WTC11 (cell line): ENCODE results near the gene DNAAF1.

Experiments used
- CTCF ChIP-seq: fragments of 200-600 bp; IDR thresholded peaks from 2 replicates; pipeline ENCODE4 v1.8.0; 2022; ENCODE audit warnings: antibody characterized with exemption
- ETV6 ChIP-seq: sonication (generic); formaldehyde crosslinking; IDR thresholded peaks from 2 replicates; pipeline ENCODE4 v1.8.1; 2022; ENCODE audit warnings: mild to moderate bottlenecking, missing genetic modification reagents
- JUN ChIP-seq: sonication (generic); formaldehyde crosslinking; IDR thresholded peaks from 2 replicates; pipeline ENCODE4 v1.8.0; 2023; ENCODE audit warnings: mild to moderate bottlenecking, missing genetic modification reagents
- NR1H2 ChIP-seq: sonication (generic); formaldehyde crosslinking; IDR thresholded peaks from 2 replicates; pipeline ENCODE4 v1.9.0; 2021; ENCODE audit warnings: mild to moderate bottlenecking, moderate library complexity, missing genetic modification reagents
- RELA ChIP-seq: sonication (generic); formaldehyde crosslinking; IDR thresholded peaks from 2 replicates; pipeline ENCODE4 v1.8.1; 2022; ENCODE audit warnings: missing genetic modification reagents, mild to moderate bottlenecking, borderline replicate concordance
- SMAD3 ChIP-seq: sonication (generic); formaldehyde crosslinking; IDR thresholded peaks from 2 replicates; pipeline ENCODE4 v1.8.0; 2022; ENCODE audit warnings: missing genetic modification reagents, mild to moderate bottlenecking, borderline replicate concordance
- TEAD1 ChIP-seq: sonication (generic); formaldehyde crosslinking; IDR thresholded peaks from 2 replicates; pipeline ENCODE4 v1.8.0; 2022; ENCODE audit warnings: mild to moderate bottlenecking, missing genetic modification reagents
- ZBTB21 ChIP-seq: sonication (generic); formaldehyde crosslinking; IDR thresholded peaks from 2 replicates; pipeline ENCODE4 v1.8.1; 2023; ENCODE audit warnings: mild to moderate bottlenecking, missing genetic modification reagents, borderline replicate concordance
- ZNF138 ChIP-seq: sonication (generic); formaldehyde crosslinking; conservative IDR thresholded peaks from 2 replicates; pipeline ENCODE4 v1.8.1; 2022; ENCODE audit warnings: mild to moderate bottlenecking, moderate library complexity, missing genetic modification reagents
- ZNF423 ChIP-seq: fragments of 250-450 bp; sonication (Bioruptor Pico); IDR thresholded peaks from 2 replicates; pipeline ENCODE4 v2.1.2; 2022; ENCODE audit warnings: mild to moderate bottlenecking, moderate library complexity
- TF ChIP-seq, protein P1 (sequence below): sonication (generic); formaldehyde crosslinking; IDR thresholded peaks from 2 replicates; pipeline ENCODE4 v1.8.1; 2022; ENCODE audit warnings: low read depth, mild to moderate bottlenecking, moderate library complexity, missing genetic modification reagents, borderline replicate concordance
- TF ChIP-seq, protein P2 (sequence below): sonication (generic); formaldehyde crosslinking; IDR thresholded peaks from 2 replicates; pipeline ENCODE4 v1.8.0; 2022; ENCODE audit warnings: mild to moderate bottlenecking, missing genetic modification reagents

DNA sequence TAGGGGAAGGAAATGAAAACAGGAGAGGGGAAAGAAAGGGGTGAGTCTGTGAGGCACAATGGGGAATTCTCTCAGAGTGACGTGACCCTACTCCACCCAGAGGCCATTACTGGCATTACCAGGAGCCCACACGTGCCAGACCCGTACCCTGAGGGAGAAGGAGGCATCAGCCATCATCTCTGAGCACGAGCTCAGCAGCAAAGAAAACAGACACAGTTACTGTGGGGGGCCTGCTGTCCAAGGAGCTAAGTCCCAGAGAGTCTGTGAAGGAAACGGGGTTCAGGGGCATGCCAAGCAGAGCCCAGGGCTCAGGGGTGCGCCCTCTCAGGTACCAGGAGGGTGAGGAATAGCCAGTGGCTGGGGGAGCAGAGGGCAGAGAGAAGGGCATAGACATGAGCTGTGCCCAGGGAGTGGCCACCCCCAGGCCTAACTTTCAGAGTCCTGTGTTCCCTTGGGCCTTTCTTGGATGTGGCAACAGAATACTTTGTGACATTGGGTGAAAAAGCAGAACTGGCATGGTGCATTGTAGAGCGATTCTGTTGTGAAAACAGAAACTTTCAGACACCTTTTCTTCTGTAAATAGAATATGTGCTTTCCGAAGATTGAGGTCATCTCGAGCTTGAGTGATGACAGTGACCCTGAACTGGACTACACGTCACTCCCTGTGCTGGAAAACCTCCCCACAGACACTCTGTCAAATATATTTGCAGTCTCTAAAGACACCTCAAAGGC, 30.4 kb downstream of the DNAAF1 start:
- TF ChIP-seq ETV6 (CRISPR knock-in tag) (no peak), ZNF423 (no peak), CTCF (peak; percentile 65), SMAD3 (CRISPR knock-in tag) (no peak), RELA (CRISPR knock-in tag) (no peak), ZNF138 (no peak), ZBTB21 (CRISPR knock-in tag) (no peak), JUN (CRISPR knock-in tag) (no peak), NR1H2 (CRISPR knock-in tag) (no peak), TEAD1 (CRISPR knock-in tag) (no peak)
- TF ChIP-seq, protein P1, sequence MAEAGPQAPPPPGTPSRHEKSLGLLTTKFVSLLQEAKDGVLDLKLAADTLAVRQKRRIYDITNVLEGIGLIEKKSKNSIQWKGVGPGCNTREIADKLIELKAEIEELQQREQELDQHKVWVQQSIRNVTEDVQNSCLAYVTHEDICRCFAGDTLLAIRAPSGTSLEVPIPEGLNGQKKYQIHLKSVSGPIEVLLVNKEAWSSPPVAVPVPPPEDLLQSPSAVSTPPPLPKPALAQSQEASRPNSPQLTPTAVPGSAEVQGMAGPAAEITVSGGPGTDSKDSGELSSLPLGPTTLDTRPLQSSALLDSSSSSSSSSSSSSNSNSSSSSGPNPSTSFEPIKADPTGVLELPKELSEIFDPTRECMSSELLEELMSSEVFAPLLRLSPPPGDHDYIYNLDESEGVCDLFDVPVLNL = no peak
- TF ChIP-seq, protein P2, sequence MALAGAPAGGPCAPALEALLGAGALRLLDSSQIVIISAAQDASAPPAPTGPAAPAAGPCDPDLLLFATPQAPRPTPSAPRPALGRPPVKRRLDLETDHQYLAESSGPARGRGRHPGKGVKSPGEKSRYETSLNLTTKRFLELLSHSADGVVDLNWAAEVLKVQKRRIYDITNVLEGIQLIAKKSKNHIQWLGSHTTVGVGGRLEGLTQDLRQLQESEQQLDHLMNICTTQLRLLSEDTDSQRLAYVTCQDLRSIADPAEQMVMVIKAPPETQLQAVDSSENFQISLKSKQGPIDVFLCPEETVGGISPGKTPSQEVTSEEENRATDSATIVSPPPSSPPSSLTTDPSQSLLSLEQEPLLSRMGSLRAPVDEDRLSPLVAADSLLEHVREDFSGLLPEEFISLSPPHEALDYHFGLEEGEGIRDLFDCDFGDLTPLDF (CRISPR knock-in tag) = no peak
